Heart left ventricle (tissue), 16 donors: ENCODE measurements around the gene TMEM184C. TPM values are rescaled to one million over a fixed set of nuclear protein-coding genes. Genes with fewer than 3 reads are reported as not detected.

Source experiments
- ATAC-seq, 4 donors: fragments of 200-7000 bp; cut with Tn5 transposase; one replicate each; pipeline ENCODE4 v1.9.1; 2020 to 2022; ENCODE audit warnings: moderate library complexity in 4 of 4, mild to moderate bottlenecking in 3 of 4, moderate number of reproducible peaks in 1 of 4
- DNase-seq, 5 donors: peaks; one replicate each; pipeline ENCODE4 v3.0.0-alpha.2; 2020
- H3K27ac ChIP-seq, 12 donors: fragments of 200-600 bp; sonication (generic) in 4 of 12; one replicate each; pipeline versions ENCODE4 v1.5.0 to v1.8.0; 2016 to 2022; ENCODE audit warnings: mild to moderate bottlenecking in 2 of 12
- H3K27me3 ChIP-seq, 9 donors: fragments of 200-600 bp; sonication (generic) in 2 of 9; one replicate each; pipeline versions ENCODE4 v1.5.1 to v1.8.0; 2016 to 2022; ENCODE audit warnings: mild to moderate bottlenecking in 3 of 9
- H3K36me3 ChIP-seq, 9 donors: fragments of 200-600 bp; sonication (generic) in 2 of 9; one replicate each; pipeline versions ENCODE4 v1.5.0 to v1.8.0; 2018 to 2022; ENCODE audit warnings: mild to moderate bottlenecking in 2 of 9
- H3K4me1 ChIP-seq, 12 donors: fragments of 200-600 bp; sonication (generic) in 4 of 12; one replicate each; pipeline versions ENCODE4 v1.5.0 to v1.8.0; 2016 to 2022; ENCODE audit warnings: mild to moderate bottlenecking in 3 of 12
- H3K4me3 ChIP-seq, 12 donors: fragments of 200-600 bp; sonication (generic) in 4 of 12; one replicate each; pipeline versions ENCODE4 v1.5.0 to v1.8.0; 2017 to 2022; ENCODE audit warnings: mild to moderate bottlenecking in 9 of 12, moderate library complexity in 4 of 12
- H3K9me3 ChIP-seq, 12 donors: fragments of 200-600 bp; sonication (generic) in 4 of 12; one replicate each; pipeline versions ENCODE4 v1.5.0 to v1.8.0; 2016 to 2022; ENCODE audit warnings: mild to moderate bottlenecking in 1 of 12
- POLR2A ChIP-seq, 2 donors: fragments of 450-650 bp; IDR thresholded peaks; one replicate each; pipeline ENCODE4 v1.6.1; 2017; ENCODE audit warnings: antibody characterized with exemption in 2 of 2, mild to moderate bottlenecking in 2 of 2, moderate library complexity in 2 of 2
- WGBS, 4 donors: extraction: QIAGEN DNeasy Blood & Tissue Kit in 2 of 4; methylation state at CpG; one replicate each; pipeline versions ENCODE4 v1.1.5 to v1.1.7; 2013 to 2018; 5-methylcytosine and 5-hydroxymethylcytosine counted together
- intact Hi-C, 10 donors: fragments of 100-400 bp; cut with DNase I; formaldehyde crosslinking; loops; one replicate each; pipeline versions ENCODE4 v1.11.1 to v1.14.2; 2022
- polyA plus RNA-seq, 2 donors: library from polyadenylated mRNA; stranded (reverse); fragments of 200-250 nt; gene quantifications; one replicate each; pipeline ENCODE4 v1.2.3, GENCODE V29; 2013
- total RNA-seq, 9 donors: library from RNA; depleted of rRNA in 2 of 9; stranded (reverse); fragments of >200 nt in 2 of 9; fragmentation: NEBNext Ultra II Directional in 3 of 9; extraction: Animal tissue kit (Norgen Biotek cat#: 25700) in 3 of 9; gene quantifications; one replicate each; pipeline versions ENCODE4 v1.1.0 to v1.2.4, GENCODE V29; 2016 to 2023
- TF ChIP-seq, protein P1 (sequence below), 12 donors: fragments of 200-600 bp; sonication (generic) in 4 of 12; IDR thresholded peaks; one replicate each; pipeline versions ENCODE4 v1.5.0 to v1.8.0; 2018 to 2022; ENCODE audit warnings: antibody characterized with exemption in 12 of 12, mild to moderate bottlenecking in 5 of 12
- donor health status: ischemic (EF 13 %, LVEDD 7.1; RV severe dilation, severe dysfunction).
- donor health status: healthy with polysubstance abuse.
- donor health status: DM: no; HTN: yes; CAD: no.
- donor health status: DM: no; HTN: no; CAD: no.
- donor health status: ischemic (EF 25% LVEDD 6.9; RV normal size, moderate dysfunction).
- donor health status: ischemic (EF 25% LVEDD 5.7; RV mildly dilated, moderate dysfunction).
- donor health status: healthy.
- donor health status: DM: yes; HTN: yes; CAD: no.
- donor health status: ischemic (EF 35%, LVEDD 5.7; RV mildly dilated, moderate dysfunction).
- donor health status: nonischemic (EF 11% LVEDD 7.7; RV severe dilation, severe dysfunction).
- donor health status: DM: yes; HTN: yes; CAD: no.
- donor health status: PGD.
- donor health status: ischemic (EF 29% LVEDD 5.4; RV normal size, mild dysfunction).
- donor health status: nonischemic (EF 23%, LVEDD 6.1; RV moderate dilation, normal function).

The TMEM184C gene
- total and polyA plus RNA-seq, 11 donors = 4.2 to 29.4 (median 26.2) TPM

DNA sequence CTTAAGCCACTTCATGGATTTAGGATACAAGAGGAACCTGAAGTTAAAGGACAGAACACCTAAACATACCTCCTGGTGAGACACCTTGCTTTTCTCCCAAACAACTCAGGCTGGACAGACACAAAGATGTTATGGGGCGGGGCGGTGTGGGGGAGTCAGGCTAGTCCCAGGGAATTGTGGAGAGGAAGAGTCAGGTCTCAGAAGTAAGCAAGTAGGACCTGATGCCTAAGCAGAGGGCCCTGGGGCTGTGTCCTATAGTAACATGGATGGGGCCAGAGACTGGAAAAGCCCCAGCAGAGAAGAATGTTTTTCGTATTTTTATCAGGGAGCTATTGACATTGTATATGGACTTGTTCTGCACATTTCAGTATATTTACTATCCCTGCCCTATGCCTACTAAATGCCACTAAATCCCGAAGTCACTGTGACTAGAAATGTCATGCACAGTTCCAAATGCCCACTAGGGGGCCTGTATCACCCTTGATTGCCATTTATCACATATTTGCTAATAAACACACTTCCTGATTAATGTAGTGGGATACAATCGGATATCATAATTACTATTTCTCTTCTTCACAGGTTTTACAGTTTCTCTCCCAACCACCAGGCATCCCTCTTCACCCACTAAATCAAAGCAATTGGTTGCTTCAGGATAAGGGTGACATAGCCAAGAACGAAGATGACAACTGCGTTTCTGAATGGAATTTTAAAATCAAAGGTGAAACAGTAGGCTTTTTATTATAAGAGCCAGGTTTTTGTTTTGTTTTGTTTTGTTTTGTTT, 90.9 kb downstream of the TMEM184C start:
- DNase-seq (peak in 4 of 5 donors; percentile 34 to 57 (median 46)), ATAC-seq (peak; percentile 45 to 75 (median 74))
- peaks cover 0 to 7% (median 0%) of the 10 kb centered on the region in 12 donors for H3K4me1 ChIP-seq
- no peaks in the 10 kb centered on the region for H3K36me3 ChIP-seq
- peak overlapping the region in 7 of 12 donors; percentile 3 to 31 (median 11) for H3K4me3 ChIP-seq
- no peaks in the 10 kb centered on the region for H3K27me3 ChIP-seq
- TF ChIP-seq, protein P1, sequence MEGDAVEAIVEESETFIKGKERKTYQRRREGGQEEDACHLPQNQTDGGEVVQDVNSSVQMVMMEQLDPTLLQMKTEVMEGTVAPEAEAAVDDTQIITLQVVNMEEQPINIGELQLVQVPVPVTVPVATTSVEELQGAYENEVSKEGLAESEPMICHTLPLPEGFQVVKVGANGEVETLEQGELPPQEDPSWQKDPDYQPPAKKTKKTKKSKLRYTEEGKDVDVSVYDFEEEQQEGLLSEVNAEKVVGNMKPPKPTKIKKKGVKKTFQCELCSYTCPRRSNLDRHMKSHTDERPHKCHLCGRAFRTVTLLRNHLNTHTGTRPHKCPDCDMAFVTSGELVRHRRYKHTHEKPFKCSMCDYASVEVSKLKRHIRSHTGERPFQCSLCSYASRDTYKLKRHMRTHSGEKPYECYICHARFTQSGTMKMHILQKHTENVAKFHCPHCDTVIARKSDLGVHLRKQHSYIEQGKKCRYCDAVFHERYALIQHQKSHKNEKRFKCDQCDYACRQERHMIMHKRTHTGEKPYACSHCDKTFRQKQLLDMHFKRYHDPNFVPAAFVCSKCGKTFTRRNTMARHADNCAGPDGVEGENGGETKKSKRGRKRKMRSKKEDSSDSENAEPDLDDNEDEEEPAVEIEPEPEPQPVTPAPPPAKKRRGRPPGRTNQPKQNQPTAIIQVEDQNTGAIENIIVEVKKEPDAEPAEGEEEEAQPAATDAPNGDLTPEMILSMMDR (IDR thresholded peaks at IDR 0.05) = peak; percentile 78 to 95 (median 86)
- no peak for TF ChIP-seq POLR2A (IDR thresholded peaks at IDR 0.05)
- H3K9me3 ChIP-seq = no peaks in the 10 kb centered on the region
- 27 to 35% (median 31%) methylated on average over 7 of the region's 7 CpGs for WGBS, 4 donors
- no peak overlapping the region for H3K27ac ChIP-seq
- intact Hi-C loops = loop anchor here (1.0 to 2.0 kb wide), 3 partner anchors 158 to 159 kb away; no protein-coding TSS in a partner anchor

DNA sequence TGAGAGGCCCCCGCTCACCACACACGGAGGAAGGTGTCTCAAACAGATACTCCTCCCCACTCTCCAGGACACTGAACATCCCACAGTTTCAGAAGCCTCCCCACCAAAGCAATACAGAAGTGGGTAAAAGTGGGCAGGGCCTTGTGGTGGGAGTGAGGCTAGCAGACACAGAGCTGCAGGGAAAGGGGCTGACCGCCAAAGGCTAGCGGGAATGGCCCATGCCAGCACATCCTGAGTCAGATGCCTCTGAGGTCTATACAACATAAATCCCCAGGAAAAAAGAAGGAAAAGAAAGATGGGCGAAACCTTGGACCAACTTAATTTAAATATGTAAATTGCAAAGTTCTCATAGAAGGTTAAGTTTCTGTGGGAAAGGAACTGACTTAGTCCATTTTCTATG, 92.8 kb downstream of the TMEM184C start:
- 85 to 96% (median 93%) methylated on average over 5 of the region's 5 CpGs for WGBS, 4 donors
- H3K27me3 ChIP-seq = no peaks in the 10 kb centered on the region
- H3K4me1 ChIP-seq = peaks cover 0 to 8% (median 0%) of the 10 kb centered on the region in 12 donors
- DNase-seq = no peak
- no peak overlapping the region for H3K4me3 ChIP-seq
- no peaks in the 10 kb centered on the region for H3K36me3 ChIP-seq
- H3K9me3 ChIP-seq = no peaks in the 10 kb centered on the region
- ATAC-seq = no peak
- TF ChIP-seq, protein P1 (IDR thresholded peaks at IDR 0.05) = no peak
- TF ChIP-seq POLR2A (IDR thresholded peaks at IDR 0.05) = no peak
- intact Hi-C loops = loop anchor here in 2 of 10 donors (2.0 kb wide), 1 partner anchor 157 kb away; no protein-coding TSS in a partner anchor
- no peak overlapping the region for H3K27ac ChIP-seq

DNA sequence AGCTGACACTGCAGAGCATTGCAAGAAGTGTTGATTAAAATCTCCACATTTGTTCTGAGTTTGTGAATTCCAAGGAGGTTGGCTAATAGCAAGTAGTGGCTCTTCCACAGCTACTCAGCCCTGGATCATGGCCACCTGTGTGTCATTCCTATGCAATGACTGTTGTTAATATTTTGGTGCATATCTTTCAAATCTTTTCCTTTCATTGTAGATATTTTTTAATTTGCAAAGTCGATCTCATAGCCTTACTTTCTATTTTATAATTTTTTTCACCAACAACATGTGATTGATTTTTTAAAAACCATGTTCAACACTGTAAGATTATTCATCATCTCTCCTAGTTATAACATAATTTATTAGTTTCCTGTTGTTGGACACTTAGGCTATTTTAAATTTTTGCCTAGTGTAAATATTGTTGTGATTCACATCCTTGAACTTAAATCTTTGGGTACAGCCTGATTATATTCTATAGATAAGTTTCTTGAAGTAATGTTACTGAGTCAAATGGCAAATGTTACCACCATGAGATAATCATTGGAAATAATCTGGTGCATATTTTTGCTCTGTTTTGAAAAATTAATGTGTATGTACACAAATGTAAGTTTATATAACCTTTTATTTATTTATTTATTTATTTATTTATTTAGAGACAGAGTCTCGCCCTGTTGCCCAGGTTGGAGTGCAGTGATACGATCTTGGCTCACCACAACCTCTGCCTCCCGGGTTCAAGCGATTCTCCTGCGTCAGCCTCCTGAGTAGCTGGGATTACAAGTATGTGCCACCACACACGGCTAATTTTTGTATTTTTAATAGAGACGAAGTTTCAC, 97.6 kb downstream of the TMEM184C start:
- H3K4me1 ChIP-seq = peaks cover 0 to 4% (median 0%) of the 10 kb centered on the region in 12 donors
- H3K27me3 ChIP-seq = no peaks in the 10 kb centered on the region
- DNase-seq (peak in 3 of 5 donors; percentile 26 to 42 (median 42)), ATAC-seq (peak in 3 of 4 donors; percentile 13 to 65 (median 48))
- H3K4me3 ChIP-seq = no peak overlapping the region
- intact Hi-C loops = no loop called here
- H3K36me3 ChIP-seq = no peaks in the 10 kb centered on the region
- 91 to 94% (median 94%) methylated on average over 8 of the region's 8 CpGs for WGBS, 4 donors
- H3K9me3 ChIP-seq = no peaks in the 10 kb centered on the region
- TF ChIP-seq, protein P1 (IDR thresholded peaks at IDR 0.05) = no peak
- TF ChIP-seq POLR2A (IDR thresholded peaks at IDR 0.05) = no peak
- no peak overlapping the region for H3K27ac ChIP-seq

DNA sequence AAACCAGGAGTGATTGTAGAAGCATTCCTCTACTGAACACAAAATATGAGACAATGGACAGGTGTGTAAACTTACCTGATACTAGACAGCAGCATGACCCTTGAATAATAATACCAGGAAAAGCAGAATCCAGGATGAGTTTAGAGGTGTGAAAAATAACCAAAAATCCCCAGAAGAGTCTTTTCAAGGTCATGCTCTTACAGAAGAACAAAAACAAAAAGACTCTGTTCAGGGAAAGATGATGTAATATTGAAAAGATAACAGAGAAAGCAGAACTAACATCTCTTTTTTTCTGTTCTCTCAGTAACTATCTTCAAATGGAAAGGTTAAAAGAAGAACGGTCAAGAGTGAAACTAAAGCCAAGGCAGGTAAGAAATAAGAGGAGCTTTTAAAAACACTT, 100.7 kb downstream of the TMEM184C start:
- H3K4me3 ChIP-seq = no peak overlapping the region
- ATAC-seq = no peak
- no peaks in the 10 kb centered on the region for H3K36me3 ChIP-seq
- DNase-seq = no peak
- H3K4me1 ChIP-seq = peaks cover 0 to 4% (median 0%) of the 10 kb centered on the region in 12 donors
- intact Hi-C loops = no loop called here
- WGBS, 4 donors = 56 to 78% (median 61%) methylated on average over 1 of the region's 1 CpG
- TF ChIP-seq, protein P1 (IDR thresholded peaks at IDR 0.05) = no peak
- H3K27ac ChIP-seq = no peak overlapping the region
- H3K9me3 ChIP-seq = no peaks in the 10 kb centered on the region
- H3K27me3 ChIP-seq = no peaks in the 10 kb centered on the region
